Muscle of leg (tissue), 11 donors: Measurements from ENCODE around the gene SPDYE16. TPM values are rescaled to one million over a fixed set of nuclear protein-coding genes. Genes with fewer than 3 reads are reported as not detected.
"Not testable (repeated sequence)": the region's sequence is repeated elsewhere in the genome, so short reads cannot be mapped to it uniquely, and the experiment has no call there.

Experiments
- DNase-seq: peaks from one replicate; pipeline ENCODE4 v3.0.0; 2013
- H3K27ac ChIP-seq: one replicate; pipeline ENCODE4 v1.5.1; 2013; ENCODE audit warnings: mild to moderate bottlenecking, low read length, control low read depth
- H3K27me3 ChIP-seq: one replicate; pipeline ENCODE4 v1.6.1; 2013; ENCODE audit warnings: low read length; ENCODE audit not compliant: control insufficient read depth, insufficient read depth
- H3K36me3 ChIP-seq: one replicate; pipeline ENCODE4 v1.6.1; 2013; ENCODE audit warnings: low read length; ENCODE audit not compliant: control insufficient read depth, insufficient read depth
- H3K4me1 ChIP-seq: one replicate; pipeline ENCODE4 v1.6.1; 2013; ENCODE audit warnings: low read length; ENCODE audit not compliant: control insufficient read depth, insufficient read depth
- H3K4me3 ChIP-seq: one replicate; pipeline ENCODE4 v1.5.1; 2013; ENCODE audit warnings: low read length, control low read depth
- H3K9me3 ChIP-seq: replicated peaks from 2 replicates; pipeline ENCODE4 v1.6.1; 2013; ENCODE audit warnings: low read depth, low read length; ENCODE audit not compliant: control insufficient read depth
- WGBS: methylation state at CpG from one replicate; pipeline ENCODE4 v1.1.5; 2013; ENCODE audit warnings: missing lambda C conversion rate; ENCODE audit not compliant: insufficient coverage; 5-methylcytosine and 5-hydroxymethylcytosine counted together
- polyA plus RNA-seq, 8 donors: library from polyadenylated mRNA; unstranded; fragments of 120-200 nt; gene quantifications; one replicate each; pipeline versions ENCODE4 v1.2.1 to v1.2.3, GENCODE V29; 2013; ENCODE audit warnings: inconsistent platforms in 1 of 8, low replicate concordance in 1 of 8; ENCODE audit not compliant: insufficient read length in 8 of 8, insufficient read depth in 1 of 8
- total RNA-seq: library from RNA; stranded (reverse); fragments of 120-200 nt; gene quantifications from one replicate; pipeline ENCODE4 v1.2.4, GENCODE V29; 2013

SPDYE16 gene
- total and polyA plus RNA-seq, 9 donors, result 0.22 to 3.9 (median 1.5) TPM

GRCh38 chr7:76503244-76503643 is 39.9 kb downstream of the SPDYE16 start:
- WGBS, result no CpG with 5 or more reads among the region's 12 CpGs
- not testable (repeated sequence) for DNase-seq
- H3K36me3 ChIP-seq, result peaks cover 21% of the 10 kb centered on the region

GRCh38 chr7:76502836-76503235 is 40.3 kb downstream of the SPDYE16 start:
- not testable (repeated sequence) for H3K27me3 ChIP-seq, H3K4me3 ChIP-seq, H3K9me3 ChIP-seq, H3K4me1 ChIP-seq, H3K27ac ChIP-seq, DNase-seq
- 76% methylated on average over 4 of the region's 16 CpGs for WGBS
- peaks cover 21% of the 10 kb centered on the region for H3K36me3 ChIP-seq

More at GRCh38 chr7:76503244-76503643, 39.9 kb downstream of the SPDYE16 start:
- H3K27ac ChIP-seq, H3K4me3 ChIP-seq, H3K27me3 ChIP-seq, H3K4me1 ChIP-seq, H3K9me3 ChIP-seq: not testable (repeated sequence)

GRCh38 chr7:76502224-76502623 is 40.9 kb downstream of the SPDYE16 start:
- not testable (repeated sequence) for H3K4me3 ChIP-seq, H3K27ac ChIP-seq, DNase-seq, H3K4me1 ChIP-seq, H3K9me3 ChIP-seq, H3K27me3 ChIP-seq
- WGBS, result 100% methylated on average over 2 of the region's 13 CpGs
- H3K36me3 ChIP-seq, result peaks cover 21% of the 10 kb centered on the region

- H3K36me3 ChIP-seq, H3K27me3 ChIP-seq, H3K9me3 ChIP-seq, H3K27ac ChIP-seq, H3K4me1 ChIP-seq, DNase-seq, H3K4me3 ChIP-seq: not testable (repeated sequence)
- WGBS, result no CpG with 5 or more reads among the region's 19 CpGs
Measured at GRCh38 chr7:76499924-76500241, 43.2 kb downstream of the SPDYE16 start.

GRCh38 chr7:76499201-76499923 is 43.7 kb downstream of the SPDYE16 start:
- WGBS, result no CpG with 5 or more reads among the region's 28 CpGs
- not testable (repeated sequence) for H3K9me3 ChIP-seq, DNase-seq, H3K27ac ChIP-seq, H3K27me3 ChIP-seq, H3K36me3 ChIP-seq, H3K4me1 ChIP-seq, H3K4me3 ChIP-seq

- H3K36me3 ChIP-seq, H3K4me1 ChIP-seq, H3K9me3 ChIP-seq, H3K27ac ChIP-seq, DNase-seq, H3K27me3 ChIP-seq, H3K4me3 ChIP-seq: not testable (repeated sequence)
- 93% methylated on average over 2 of the region's 10 CpGs for WGBS
Measured at GRCh38 chr7:76498583-76499200, 44.4 kb downstream of the SPDYE16 start.

- not testable (repeated sequence) for H3K9me3 ChIP-seq, H3K27ac ChIP-seq, H3K27me3 ChIP-seq, H3K36me3 ChIP-seq, H3K4me1 ChIP-seq, H3K4me3 ChIP-seq, DNase-seq
- WGBS, result no CpG with 5 or more reads among the region's 27 CpGs
Measured at GRCh38 chr7:76497918-76498582, 45.0 kb downstream of the SPDYE16 start.

GRCh38 chr7:76495717-76496116 is 47.4 kb downstream of the SPDYE16 start:
- WGBS, result 88% methylated on average over 3 of the region's 16 CpGs
- not testable (repeated sequence) for H3K4me3 ChIP-seq, H3K27ac ChIP-seq, H3K27me3 ChIP-seq, H3K36me3 ChIP-seq, H3K9me3 ChIP-seq, DNase-seq, H3K4me1 ChIP-seq

- H3K27ac ChIP-seq, H3K4me3 ChIP-seq, DNase-seq, H3K36me3 ChIP-seq, H3K9me3 ChIP-seq, H3K4me1 ChIP-seq, H3K27me3 ChIP-seq: not testable (repeated sequence)
- no CpG with 5 or more reads among the region's 10 CpGs for WGBS
Measured at GRCh38 chr7:76492139-76492538, 51.0 kb downstream of the SPDYE16 start.

- H3K36me3 ChIP-seq, H3K4me3 ChIP-seq, H3K27ac ChIP-seq, DNase-seq, H3K9me3 ChIP-seq, H3K27me3 ChIP-seq, H3K4me1 ChIP-seq: not testable (repeated sequence)
- no CpG with 5 or more reads among the region's 13 CpGs for WGBS
Measured at GRCh38 chr7:76487969-76488368, 55.1 kb downstream of the SPDYE16 start.
